Naive thymus-derived CD4-positive, alpha-beta T cell (primary cell): ENCODE data around the gene MCM3AP. TPM values are rescaled to one million over a fixed set of nuclear protein-coding genes. Genes with fewer than 3 reads are reported as not detected.

Experiments
- ATAC-seq: fragments of 150-1000 bp; cut with Tn5 transposase; 2 replicates; pipeline ENCODE4 v1.10.0; 2021; ENCODE audit warnings: mild to moderate bottlenecking, moderate library complexity
- CTCF ChIA-PET: fragments of 350-600 bp; sonication (Branson Sonifier 250); formaldehyde crosslinking; loops from one replicate; lab custom pipeline; 2021; ENCODE audit warnings: antibody characterized with exemption; lab: Charles Lee
- POLR2A ChIA-PET: fragments of 350-600 bp; sonication (Branson Sonifier 250); formaldehyde crosslinking; loops from one replicate; lab custom pipeline; 2021; ENCODE audit warnings: antibody characterized with exemption, inconsistent platforms; lab: Charles Lee
- DNase-seq, 9 donors: peaks; one replicate each; pipeline versions ENCODE4 v3.0.0 to v3.0.0-alpha.2; 2020 to 2022; ENCODE audit warnings: mixed read lengths in 1 of 9
- H3K27ac ChIP-seq: one replicate; pipeline ENCODE4 v1.7.0; 2013; ENCODE audit warnings: mild to moderate bottlenecking, low read depth, low read length, moderate library complexity
- H3K27me3 ChIP-seq, 2 donors: one replicate each; pipeline ENCODE4 v1.7.0; 2013; ENCODE audit warnings: low read length in 2 of 2, mild to moderate bottlenecking in 2 of 2, moderate library complexity in 2 of 2; ENCODE audit not compliant: control insufficient read depth in 2 of 2, insufficient read depth in 2 of 2
- H3K36me3 ChIP-seq, 3 experiments: 1 replicate in 2 of 3; 2 replicates in 1 of 3; pipeline ENCODE4 v1.7.0; 2013; ENCODE audit warnings: low read length in 3 of 3, mild to moderate bottlenecking in 3 of 3, moderate library complexity in 1 of 3; ENCODE audit not compliant: insufficient read depth in 3 of 3, control insufficient read depth in 2 of 3
- H3K4me1 ChIP-seq, 2 donors: one replicate each; pipeline ENCODE4 v1.7.0; 2013; ENCODE audit warnings: low read length in 2 of 2, mild to moderate bottlenecking in 2 of 2, moderate library complexity in 1 of 2; ENCODE audit not compliant: control insufficient read depth in 2 of 2, insufficient read depth in 2 of 2
- H3K4me3 ChIP-seq: 2 replicates; pipeline ENCODE4 v1.7.0; 2013; ENCODE audit warnings: mild to moderate bottlenecking, low read length
- H3K9me3 ChIP-seq, 3 experiments: 1 replicate in 2 of 3; 2 replicates in 1 of 3; pipeline ENCODE4 v1.7.0; 2013; ENCODE audit warnings: low read length in 3 of 3; ENCODE audit not compliant: control insufficient read depth in 2 of 3
- H3K27ac Mint-ChIP-seq, 9 donors: one replicate each; pipeline ENCODE4 v1.8.0; 2020 to 2022; ENCODE audit warnings: mixed read lengths in 9 of 9, mild to moderate bottlenecking in 8 of 9, moderate library complexity in 5 of 9, inconsistent platforms in 2 of 9
- H3K27me3 Mint-ChIP-seq, 5 donors: one replicate each; pipeline ENCODE4 v1.8.0; 2021 to 2022; ENCODE audit warnings: mixed read lengths in 5 of 5, mild to moderate bottlenecking in 1 of 5
- H3K36me3 Mint-ChIP-seq, 5 donors: one replicate each; pipeline ENCODE4 v1.8.0; 2020 to 2022; ENCODE audit warnings: mixed read lengths in 5 of 5, mild to moderate bottlenecking in 3 of 5, inconsistent platforms in 1 of 5
- H3K4me1 Mint-ChIP-seq, 7 donors: one replicate each; pipeline ENCODE4 v1.8.0; 2020 to 2022; ENCODE audit warnings: mixed read lengths in 7 of 7, mild to moderate bottlenecking in 3 of 7, inconsistent platforms in 1 of 7
- H3K4me3 Mint-ChIP-seq, 10 donors: one replicate each; pipeline ENCODE4 v1.8.0; 2020 to 2022; ENCODE audit warnings: mild to moderate bottlenecking in 10 of 10, mixed read lengths in 10 of 10, moderate library complexity in 6 of 10, inconsistent platforms in 2 of 10
- H3K9me3 Mint-ChIP-seq, 11 donors: one replicate each; pipeline ENCODE4 v1.8.0; 2020 to 2022; ENCODE audit warnings: mixed read lengths in 11 of 11, mild to moderate bottlenecking in 4 of 11, inconsistent platforms in 1 of 11, moderate library complexity in 1 of 11
- intact Hi-C, 2 donors: fragments of 100-400 bp; cut with micrococcal nuclease; formaldehyde crosslinking; loops; one replicate each; pipeline ENCODE4 v1.15.1; 2023
- polyA plus RNA-seq, 2 donors: library from polyadenylated mRNA; unstranded; fragments of 300-500 nt; fragmentation: Illumina TruSeq; gene quantifications; one replicate each; pipeline ENCODE4 v1.2.3, GENCODE V29; 2021
- total RNA-seq, 6 experiments: library from RNA in 5 of 6; stranded (reverse) in 5 of 6; gene quantifications; 1 replicate in 5 of 6; 2 replicates in 1 of 6; pipeline ENCODE4 v1.2.3 and lab custom pipeline; 2021 to 2026

MCM3AP gene
- total and polyA plus RNA-seq, 7 experiments from 2014 or later: 37.3 to 175 (median 124) TPM

- peaks cover 0 to 22% (median 5%) of the 10 kb centered on the region in 3 experiments for H3K36me3 ChIP-seq
- Mint-ChIP-seq H3K27me3 (no peaks in the 10 kb centered on the region), H3K4me1 (peaks cover 14 to 41% (median 33%) of the 10 kb centered on the region in 7 donors), H3K4me3 (peak overlapping the region; percentile 67 to 98 (median 85)), H3K27ac (peak overlapping the region; percentile 48 to 85 (median 76)), H3K36me3 (peaks cover 0 to 14% (median 6%) of the 10 kb centered on the region in 5 donors), H3K9me3 (peaks cover 0 to 2% (median 0%) of the 10 kb centered on the region in 11 donors)
- H3K9me3 ChIP-seq: no peaks in the 10 kb centered on the region
- H3K4me1 ChIP-seq: peaks cover 0 to 16% of the 10 kb centered on the region in 2 donors
- ChIA-PET CTCF (interaction anchor here (0.6 to 1.7 kb wide), 7 partner anchors 41 to 219 kb away, joined by 3 to 9 read pairs (median 3); partner anchors contain the start of gene MCM3AP), POLR2A (interaction anchor here (0.8 to 1.7 kb wide), 6 partner anchors 11 to 487 kb away, joined by 3 to 5 read pairs (median 4); partner anchors contain the start of genes MCM3AP and YBEY)
- peak overlapping the region; percentile 66 for H3K27ac ChIP-seq
- ATAC-seq (no peak), DNase-seq (peak in 5 of 9 donors; percentile 3 to 60 (median 27))
- no peaks in the 10 kb centered on the region for H3K27me3 ChIP-seq
- intact Hi-C loops: loop anchor here in 1 of 2 donors (2.0 kb wide), 3 partner anchors 226 to 682 kb away; partner anchors contain the start of gene PCBP3
- peak overlapping the region; percentile 79 for H3K4me3 ChIP-seq
Observed at GRCh38 chr21:46325073-46325912, 39.9 kb upstream of the MCM3AP start.

GRCh38 chr21:46324390-46325072 is 39.1 kb upstream of the MCM3AP start:
- peak overlapping the region in 9 of 10 donors; percentile 90 to 98 (median 96) for H3K4me3 Mint-ChIP-seq
- CTCF ChIA-PET: interaction anchor here (1.7 kb wide), 2 partner anchors 40 to 182 kb away, joined by 6 to 9 read pairs; partner anchors contain the start of gene MCM3AP
- peaks cover 0 to 17% (median 5%) of the 10 kb centered on the region in 3 experiments for H3K36me3 ChIP-seq
- H3K36me3 Mint-ChIP-seq: peaks cover 0 to 14% (median 6%) of the 10 kb centered on the region in 5 donors
- peaks cover 14 to 44% (median 33%) of the 10 kb centered on the region in 7 donors for H3K4me1 Mint-ChIP-seq
- no peaks in the 10 kb centered on the region for H3K27me3 ChIP-seq
- ATAC-seq (peak; percentile 87), DNase-seq (peak; percentile 77 to 97 (median 90))
- no peaks in the 10 kb centered on the region for H3K27me3 Mint-ChIP-seq
- peaks cover 0 to 2% (median 0%) of the 10 kb centered on the region in 11 donors for H3K9me3 Mint-ChIP-seq
- H3K4me3 ChIP-seq: peak overlapping the region; percentile 98
- H3K4me1 ChIP-seq: peaks cover 0 to 16% of the 10 kb centered on the region in 2 donors
- no peaks in the 10 kb centered on the region for H3K9me3 ChIP-seq
- H3K27ac ChIP-seq: peak overlapping the region; percentile 97
- intact Hi-C loops: loop anchor here (1.0 to 5.0 kb wide), 10 partner anchors 38 to 732 kb away; partner anchors contain the start of genes DIP2A (in 2 of the 2), YBEY (in 2 of the 2), PCBP3 (in 1 of the 2) and SPATC1L (in 1 of the 2)
- POLR2A ChIA-PET: interaction anchor here (1.7 kb wide), 1 partner anchor 38 kb away, joined by 3 read pairs; the partner anchor contains the start of gene YBEY
- H3K27ac Mint-ChIP-seq: peak overlapping the region in 8 of 9 donors; percentile 28 to 98 (median 96)

GRCh38 chr21:46323710-46324389 is 38.4 kb upstream of the MCM3AP start, which contains the start of the genes C21orf58 and PCNT:
TSS of gene C21orf58 (minus strand) at chr21:46323870. CDS start at chr21:46322738, 1,132 bp downstream.
TSS of gene PCNT (plus strand) at chr21:46324156. CDS start at chr21:46324229, 73 bp downstream.
- peak within 1 kb of the TSS; percentile 98 for H3K4me3 ChIP-seq
- H3K27me3 Mint-ChIP-seq: no peaks in the 10 kb centered on the region
- peak within 1 kb of the TSS; percentile 90 to 98 (median 96) for H3K4me3 Mint-ChIP-seq
- peak; percentile 96 to 99 (median 98) for DNase-seq
- intact Hi-C loops: loop anchor here (1.0 to 5.0 kb wide), 10 partner anchors 38 to 732 kb away; partner anchors contain the start of genes DIP2A (in 2 of the 2), YBEY (in 2 of the 2), PCBP3 (in 1 of the 2) and SPATC1L (in 1 of the 2)
- peak; percentile 90 for ATAC-seq
- H3K4me1 ChIP-seq: peaks cover 0 to 16% of the 10 kb centered on the region in 2 donors
- H3K9me3 Mint-ChIP-seq: peaks cover 0 to 2% (median 0%) of the 10 kb centered on the region in 11 donors
- peak within 1 kb of the TSS; percentile 97 for H3K27ac ChIP-seq
- H3K36me3 Mint-ChIP-seq: peaks cover 0 to 11% (median 3%) of the 10 kb centered on the region in 5 donors
- CTCF ChIA-PET: no interaction called here
- H3K27ac Mint-ChIP-seq: peak within 1 kb of the TSS; percentile 91 to 99 (median 97)
- H3K9me3 ChIP-seq: no peaks in the 10 kb centered on the region
- no peaks in the 10 kb centered on the region for H3K27me3 ChIP-seq
- peaks cover 0 to 13% (median 2%) of the 10 kb centered on the region in 3 experiments for H3K36me3 ChIP-seq
- peaks cover 14 to 44% (median 33%) of the 10 kb centered on the region in 7 donors for H3K4me1 Mint-ChIP-seq
- POLR2A ChIA-PET: interaction anchor here (1.2 kb wide), 1 partner anchor 89 kb away, joined by 3 read pairs; no protein-coding TSS in a partner anchor

- ATAC-seq (no peak), DNase-seq (no peak)
- peak overlapping the region; percentile 98 for H3K4me3 ChIP-seq
- ChIA-PET CTCF (no interaction called here), POLR2A (interaction anchor here (1.2 kb wide), 1 partner anchor 88 kb away, joined by 3 read pairs; no protein-coding TSS in a partner anchor)
- no peaks in the 10 kb centered on the region for H3K27me3 ChIP-seq
- intact Hi-C loops: loop anchor here (5.0 kb wide), 2 partner anchors 134 to 731 kb away; partner anchors contain the start of gene DIP2A (in 1 of the 2)
- H3K27ac ChIP-seq: peak overlapping the region; percentile 59
- peaks cover 0 to 11% (median 0%) of the 10 kb centered on the region in 3 experiments for H3K36me3 ChIP-seq
- peaks cover 0 to 16% of the 10 kb centered on the region in 2 donors for H3K4me1 ChIP-seq
- H3K9me3 ChIP-seq: no peaks in the 10 kb centered on the region
- Mint-ChIP-seq H3K27me3 (no peaks in the 10 kb centered on the region), H3K4me1 (peaks cover 14 to 44% (median 33%) of the 10 kb centered on the region in 7 donors), H3K9me3 (peaks cover 0 to 2% (median 0%) of the 10 kb centered on the region in 11 donors), H3K36me3 (peaks cover 0 to 11% (median 3%) of the 10 kb centered on the region in 5 donors), H3K27ac (peak overlapping the region in 8 of 9 donors; percentile 15 to 97 (median 54)), H3K4me3 (peak overlapping the region; percentile 90 to 98 (median 96))
Observed at GRCh38 chr21:46323227-46323709, 37.9 kb upstream of the MCM3AP start.
